GM23248 (cell line): Measurements from ENCODE around the gene NMNAT1. TPM values are rescaled to one million over a fixed set of nuclear protein-coding genes. Genes with fewer than 3 reads are reported as not detected.
"Not testable (repeated sequence)": the region's sequence is repeated elsewhere in the genome, so short reads cannot be mapped to it uniquely, and the experiment has no call there.

Experiments
- DNase-seq: peaks from one replicate; pipeline ENCODE4 v3.0.0-alpha.2; 2015
- H2AFZ ChIP-seq: fragments of 200-600 bp; sonication (generic); 2 replicates; pipeline ENCODE4 v1.6.1; 2016; ENCODE audit warnings: antibody characterized with exemption
- H3F3A ChIP-seq: fragments of 200-600 bp; sonication (generic); 2 replicates; pipeline ENCODE4 v1.6.1; 2016; ENCODE audit warnings: mild to moderate bottlenecking, antibody characterized with exemption, mixed run types; ENCODE audit not compliant: insufficient read depth
- H3K27ac ChIP-seq: fragments of 200-600 bp; sonication (generic); 2 replicates; pipeline ENCODE4 v1.5.1; 2016; ENCODE audit warnings: mild to moderate bottlenecking
- H3K27me3 ChIP-seq: fragments of 200-600 bp; sonication (generic); replicated peaks from 2 replicates; pipeline ENCODE4 v1.6.1; 2016; ENCODE audit warnings: mild to moderate bottlenecking; ENCODE audit not compliant: insufficient read depth
- H3K36me3 ChIP-seq: fragments of 200-600 bp; sonication (generic); 2 replicates; pipeline ENCODE4 v1.6.1; 2016; ENCODE audit warnings: low read depth, mild to moderate bottlenecking
- H3K4me1 ChIP-seq: fragments of 200-600 bp; sonication (generic); 2 replicates; pipeline ENCODE4 v1.6.1; 2016; ENCODE audit warnings: mild to moderate bottlenecking; ENCODE audit not compliant: insufficient read depth
- H3K4me2 ChIP-seq: fragments of 200-600 bp; sonication (generic); one replicate; pipeline ENCODE4 v1.6.1; 2016; ENCODE audit warnings: mild to moderate bottlenecking; ENCODE audit not compliant: unreplicated experiment
- H3K4me3 ChIP-seq: fragments of 200-600 bp; sonication (generic); 2 replicates; pipeline ENCODE4 v1.5.1; 2016; ENCODE audit warnings: mild to moderate bottlenecking
- H3K79me2 ChIP-seq: fragments of 200-600 bp; sonication (generic); 2 replicates; pipeline ENCODE4 v1.6.1; 2016; ENCODE audit warnings: mild to moderate bottlenecking; ENCODE audit not compliant: insufficient read depth
- H3K9ac ChIP-seq: fragments of 200-600 bp; sonication (generic); 2 replicates; pipeline ENCODE4 v1.6.1; 2016; ENCODE audit warnings: mild to moderate bottlenecking
- H3K9me2 ChIP-seq: fragments of 200-600 bp; sonication (generic); 2 replicates; pipeline ENCODE4 v1.6.1; 2016; ENCODE audit warnings: mixed run types, mild to moderate bottlenecking, moderate library complexity; ENCODE audit not compliant: insufficient read depth
- H3K9me3 ChIP-seq: fragments of 200-600 bp; sonication (generic); one replicate; pipeline ENCODE4 v1.6.1; 2017; ENCODE audit warnings: low read depth
- H4K20me1 ChIP-seq: fragments of 200-600 bp; sonication (generic); 2 replicates; pipeline ENCODE4 v1.6.0; 2016; ENCODE audit not compliant: insufficient read depth
- EZH2 ChIP-seq: fragments of 200-600 bp; sonication (generic); IDR thresholded peaks from 2 replicates; pipeline ENCODE4 v1.6.1; 2018; ENCODE audit warnings: antibody characterized with exemption, mild to moderate bottlenecking; ENCODE audit not compliant: insufficient read depth, poor library complexity, severe bottlenecking
- EZH2phosphoT487 ChIP-seq: fragments of 200-600 bp; sonication (generic); IDR thresholded peaks from 2 replicates; pipeline ENCODE4 v1.6.1; 2018; ENCODE audit warnings: antibody characterized with exemption, moderate library complexity, mild to moderate bottlenecking, low read depth; ENCODE audit not compliant: insufficient read depth
- WGBS, 2 experiments: methylation state at CpG; one replicate each; pipeline ENCODE4 v1.1.6; 2015 to 2017; ENCODE audit warnings: low lambda C conversion rate in 2 of 2, low coverage in 1 of 2; ENCODE audit errors: missing lambda C conversion rate in 2 of 2; 5-methylcytosine and 5-hydroxymethylcytosine counted together
- in situ Hi-C: fragments of 300-500 bp; cut with MboI; formaldehyde crosslinking; loops from 2 replicates; pipeline ENCODE4 v1.15.0; 2020
- polyA plus RNA-seq: library from polyadenylated mRNA; unstranded; fragments of >200 nt; fragmentation: Nextera tagmentation; extraction: Ambion mirVana; gene quantifications from 2 replicates; pipeline ENCODE4 v1.2.1, GENCODE V29; 2016
- total RNA-seq: library from RNA; depleted of rRNA; stranded (reverse); fragments of >200 nt; shearing (Covaris generic); gene quantifications from 2 replicates; pipeline ENCODE4 v1.2.3, GENCODE V29; 2014

Gene NMNAT1
- total and polyA plus RNA-seq, 2 experiments from 2014 or later, result 15.2 to 18.8 TPM

DNA sequence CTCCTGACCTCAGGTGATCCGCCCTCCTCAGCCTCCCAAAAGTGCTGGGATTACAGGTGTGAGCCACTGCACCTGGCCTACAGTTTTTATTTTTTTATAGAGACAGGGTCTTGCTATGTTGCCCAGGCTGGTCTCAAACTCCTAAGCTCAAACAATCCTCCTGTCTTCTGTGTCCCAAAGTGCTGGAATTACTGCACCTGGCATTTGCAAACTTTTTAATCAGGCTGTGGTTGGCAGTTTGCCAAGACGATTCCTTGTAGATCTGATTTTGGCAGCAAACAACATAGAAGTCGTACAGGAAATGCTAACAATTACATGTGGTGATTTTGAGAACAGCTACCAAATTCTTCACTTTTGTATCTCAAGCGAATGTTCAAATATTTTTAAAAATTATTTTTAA is 63.9 kb downstream of the NMNAT1 start:
- TF ChIP-seq EZH2 (no peak), EZH2phosphoT487 (no peak)
- Histone ChIP-seq H3K27me3 (0 out of 2 replicates have a peak, but pooled peaks cover 6% of the 10 kb centered on the region), H3K4me1 (no peaks in the 10 kb centered on the region), H3F3A (no peaks in the 10 kb centered on the region), H3K36me3 (no peaks in the 10 kb centered on the region), H3K4me3 (no peak overlapping the region), H3K79me2 (no peaks in the 10 kb centered on the region), H4K20me1 (no peaks in the 10 kb centered on the region), H2AFZ (no peak overlapping the region), H3K9me2 (no peaks in the 10 kb centered on the region), H3K9ac (no peak overlapping the region), H3K27ac (no peak overlapping the region), H3K4me2 (no peak overlapping the region), H3K9me3 (no peaks in the 10 kb centered on the region)
- WGBS, 2 experiments, result 58 to 59% methylated on average over 4 of the region's 4 CpGs
- no peak for DNase-seq
- in situ Hi-C loops, result no loop called here

DNA sequence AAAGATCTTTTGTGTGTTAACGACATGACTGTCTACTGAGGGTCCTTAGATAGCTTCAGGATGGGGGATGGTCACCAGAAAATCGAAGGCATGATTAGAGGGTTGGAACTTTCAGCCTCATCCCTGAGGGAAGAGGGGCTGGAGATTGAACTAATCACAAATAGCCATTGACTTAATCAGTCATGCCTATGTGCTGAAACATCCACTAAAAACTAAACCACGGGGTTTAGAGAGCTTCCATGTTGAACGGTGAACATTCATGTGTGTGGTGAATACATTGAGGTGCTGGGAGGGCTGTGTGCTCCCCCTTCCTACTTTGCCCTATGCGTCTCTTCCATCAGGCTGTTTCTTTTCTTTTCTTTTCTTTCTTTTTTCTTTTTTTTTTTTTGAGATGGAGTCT is 70.7 kb downstream of the NMNAT1 start:
- no peaks in the 10 kb centered on the region for H3K9me3 ChIP-seq
- no peak for TF ChIP-seq EZH2phosphoT487
- TF ChIP-seq EZH2, result no peak
- H3K9me2 ChIP-seq, result no peaks in the 10 kb centered on the region

DNA sequence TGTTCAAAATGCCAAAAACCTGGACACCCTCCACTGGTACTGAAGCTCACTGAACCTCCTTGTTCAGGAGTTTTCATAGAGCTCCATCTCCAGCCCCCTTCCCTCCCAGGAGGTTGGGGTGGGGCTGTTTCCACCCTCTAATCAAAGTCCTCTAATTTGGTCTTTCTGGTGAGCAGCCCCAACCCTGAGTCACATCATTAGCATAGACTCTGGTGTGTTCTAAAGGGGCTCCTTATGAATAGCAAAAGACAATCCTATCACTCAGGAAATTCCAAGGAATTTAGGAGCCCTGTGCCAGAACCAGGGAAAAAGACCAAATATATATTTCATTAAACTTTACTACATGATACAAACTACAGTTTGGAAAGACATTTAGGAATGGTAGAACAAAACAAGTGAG is 76.3 kb downstream of the NMNAT1 start:
- no peak overlapping the region for H3K27ac ChIP-seq
- H4K20me1 ChIP-seq, result no peaks in the 10 kb centered on the region
- no peak for TF ChIP-seq EZH2
- TF ChIP-seq EZH2phosphoT487, result no peak
- in situ Hi-C loops, result no loop called here
- no peak overlapping the region for H3K4me2 ChIP-seq
- no peaks in the 10 kb centered on the region for H3F3A ChIP-seq
- H3K27me3 ChIP-seq, result no peaks in the 10 kb centered on the region
- peaks cover 10% of the 10 kb centered on the region for H3K4me1 ChIP-seq
- H2AFZ ChIP-seq, result no peak overlapping the region
- no peaks in the 10 kb centered on the region for H3K79me2 ChIP-seq
- H3K9me2 ChIP-seq, result no peaks in the 10 kb centered on the region
- no peak overlapping the region for H3K4me3 ChIP-seq
- H3K9me3 ChIP-seq, result no peaks in the 10 kb centered on the region
- no peak for DNase-seq
- no peak overlapping the region for H3K9ac ChIP-seq
- H3K36me3 ChIP-seq, result no peaks in the 10 kb centered on the region

More for the DNA sequence above, 70.7 kb downstream of the NMNAT1 start:
- no peaks in the 10 kb centered on the region for H3K36me3 ChIP-seq
- 77 to 78% methylated on average over 5 of the region's 5 CpGs for WGBS, 2 experiments
- H3K4me2 ChIP-seq, result no peak overlapping the region
- in situ Hi-C loops, result no loop called here
- peak; percentile 9 for DNase-seq
- no peak overlapping the region for H2AFZ ChIP-seq
- H3K27ac ChIP-seq, result no peak overlapping the region
- no peak overlapping the region for H3K9ac ChIP-seq
- H3K4me3 ChIP-seq, result no peak overlapping the region
- no peaks in the 10 kb centered on the region for H4K20me1 ChIP-seq
- no peaks in the 10 kb centered on the region for H3K79me2 ChIP-seq
- peaks cover 7% of the 10 kb centered on the region; the same call in 1 of the 2 replicates for H3K4me1 ChIP-seq
- H3K27me3 ChIP-seq, result no peaks in the 10 kb centered on the region
- no peaks in the 10 kb centered on the region for H3F3A ChIP-seq

DNA sequence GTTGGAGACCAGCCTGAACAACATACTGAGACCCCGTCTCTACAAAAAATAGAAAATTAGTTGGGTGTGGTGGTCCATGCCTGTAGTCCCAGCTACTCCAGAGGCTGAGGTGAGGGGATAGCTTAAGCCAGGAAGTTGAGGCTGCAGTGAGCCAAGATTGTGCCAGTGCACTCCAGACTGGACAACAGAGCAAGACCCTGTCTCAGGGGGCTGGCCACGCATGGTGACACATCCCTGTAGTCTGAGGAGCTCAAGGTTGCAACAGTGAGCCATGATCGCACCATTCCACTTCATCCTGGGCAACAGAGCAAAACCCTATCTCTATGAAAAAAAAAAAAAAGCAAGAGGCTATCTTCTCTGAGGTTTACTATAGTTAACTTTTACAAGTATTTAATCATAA is 76.8 kb downstream of the NMNAT1 start:
- WGBS, 2 experiments, result 55 to 73% methylated on average over 3 of the region's 3 CpGs

DNA sequence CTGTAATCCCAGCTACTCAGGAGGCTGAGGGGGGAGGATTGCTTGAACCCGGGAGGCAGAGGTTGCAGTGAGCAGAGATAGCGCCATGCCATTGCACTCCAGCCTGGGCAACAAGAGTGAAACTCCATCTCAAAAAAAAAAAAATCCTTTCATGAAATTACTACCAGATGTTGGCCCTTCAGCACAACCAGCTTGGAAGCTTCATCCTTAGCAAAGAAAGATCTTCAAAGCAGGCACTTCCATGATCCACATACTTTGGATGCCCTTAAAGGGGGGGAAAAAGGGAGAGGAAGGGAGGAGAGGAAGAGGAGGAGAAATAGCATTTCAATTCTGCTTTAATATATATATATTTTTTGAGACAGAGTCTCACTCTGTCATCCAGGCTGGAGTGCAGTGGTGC is 77.4 kb downstream of the NMNAT1 start:
- H3F3A ChIP-seq, H3K4me2 ChIP-seq, in situ Hi-C loops, H3K9me2 ChIP-seq, H3K9ac ChIP-seq, H3K9me3 ChIP-seq, H3K27ac ChIP-seq, H3K79me2 ChIP-seq, H3K4me3 ChIP-seq, H4K20me1 ChIP-seq, H3K36me3 ChIP-seq, H3K27me3 ChIP-seq, H3K4me1 ChIP-seq: not testable (repeated sequence)
- H2AFZ ChIP-seq, result 0 out of 2 replicates have a peak overlapping the region, but pooled peaks have one; percentile 29
- peak; percentile 31 for DNase-seq
- 4 to 7% methylated on average over 2 of the region's 2 CpGs for WGBS, 2 experiments

More for the DNA sequence above, 76.8 kb downstream of the NMNAT1 start:
- no peaks in the 10 kb centered on the region for H3K9me3 ChIP-seq
- no peaks in the 10 kb centered on the region for H3K79me2 ChIP-seq
- no peaks in the 10 kb centered on the region for H3K9me2 ChIP-seq
- no peak overlapping the region for H3K9ac ChIP-seq
- TF ChIP-seq EZH2phosphoT487, result no peak
- no peaks in the 10 kb centered on the region for H3K36me3 ChIP-seq
- no peaks in the 10 kb centered on the region for H4K20me1 ChIP-seq
- no peaks in the 10 kb centered on the region for H3F3A ChIP-seq
- no peak for DNase-seq
- no peak overlapping the region for H3K4me2 ChIP-seq
- H3K27ac ChIP-seq, result no peak overlapping the region
- H2AFZ ChIP-seq, result no peak overlapping the region
- peaks cover 10% of the 10 kb centered on the region for H3K4me1 ChIP-seq
- no peaks in the 10 kb centered on the region for H3K27me3 ChIP-seq
- in situ Hi-C loops, result no loop called here
- H3K4me3 ChIP-seq, result no peak overlapping the region

DNA sequence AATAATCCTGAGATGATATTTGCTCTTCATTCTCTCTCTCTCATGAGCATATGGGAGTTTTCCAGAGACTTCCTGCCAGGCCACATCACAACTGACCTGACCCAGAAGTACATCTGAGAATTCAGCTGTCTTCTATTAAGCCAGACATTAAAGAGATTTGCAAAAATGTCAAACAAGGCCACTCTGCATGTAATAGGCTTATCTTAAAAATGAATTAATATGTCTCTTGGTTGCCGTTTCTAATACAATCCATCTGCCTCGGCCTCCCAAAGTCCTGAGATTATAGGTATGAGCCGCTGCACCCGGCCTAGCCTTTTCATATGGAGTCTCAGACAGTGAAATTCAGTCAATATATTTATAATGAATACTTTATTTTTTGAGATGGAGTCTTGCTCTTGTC is 78.7 kb downstream of the NMNAT1 start:
- H4K20me1 ChIP-seq, H2AFZ ChIP-seq, H3K9me2 ChIP-seq, H3K9me3 ChIP-seq, DNase-seq, H3K27ac ChIP-seq, H3K4me2 ChIP-seq, H3F3A ChIP-seq, H3K79me2 ChIP-seq, in situ Hi-C loops, H3K9ac ChIP-seq, H3K4me3 ChIP-seq, H3K4me1 ChIP-seq, H3K36me3 ChIP-seq, H3K27me3 ChIP-seq: not testable (repeated sequence)
- WGBS, 2 experiments, result 75 to 76% methylated on average over 4 of the region's 4 CpGs
